Measurements from ENCODE around the gene POLR3E.

Gene POLR3E

DNA sequence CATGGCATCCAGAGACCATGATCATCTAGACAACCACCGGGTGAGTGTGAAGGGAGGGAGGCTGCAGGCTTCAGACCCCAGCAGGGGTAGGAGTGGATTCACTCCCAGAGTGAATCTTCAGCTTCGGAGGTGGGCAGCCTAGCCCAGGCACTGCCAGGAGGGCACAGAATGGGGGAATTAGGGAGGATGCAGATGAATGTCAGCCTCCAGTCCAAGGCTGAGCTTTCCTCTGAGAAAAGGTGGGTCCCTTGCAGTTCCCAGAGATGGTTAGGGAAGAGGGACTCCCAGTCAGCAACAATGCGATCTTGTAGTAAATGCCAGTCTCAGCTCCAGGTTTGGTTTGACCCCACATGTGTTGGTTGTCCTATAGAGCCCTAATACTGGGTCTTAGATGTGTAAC is 36.7 kb upstream of the POLR3E start:
- TF ChIP-seq, protein P1, sequence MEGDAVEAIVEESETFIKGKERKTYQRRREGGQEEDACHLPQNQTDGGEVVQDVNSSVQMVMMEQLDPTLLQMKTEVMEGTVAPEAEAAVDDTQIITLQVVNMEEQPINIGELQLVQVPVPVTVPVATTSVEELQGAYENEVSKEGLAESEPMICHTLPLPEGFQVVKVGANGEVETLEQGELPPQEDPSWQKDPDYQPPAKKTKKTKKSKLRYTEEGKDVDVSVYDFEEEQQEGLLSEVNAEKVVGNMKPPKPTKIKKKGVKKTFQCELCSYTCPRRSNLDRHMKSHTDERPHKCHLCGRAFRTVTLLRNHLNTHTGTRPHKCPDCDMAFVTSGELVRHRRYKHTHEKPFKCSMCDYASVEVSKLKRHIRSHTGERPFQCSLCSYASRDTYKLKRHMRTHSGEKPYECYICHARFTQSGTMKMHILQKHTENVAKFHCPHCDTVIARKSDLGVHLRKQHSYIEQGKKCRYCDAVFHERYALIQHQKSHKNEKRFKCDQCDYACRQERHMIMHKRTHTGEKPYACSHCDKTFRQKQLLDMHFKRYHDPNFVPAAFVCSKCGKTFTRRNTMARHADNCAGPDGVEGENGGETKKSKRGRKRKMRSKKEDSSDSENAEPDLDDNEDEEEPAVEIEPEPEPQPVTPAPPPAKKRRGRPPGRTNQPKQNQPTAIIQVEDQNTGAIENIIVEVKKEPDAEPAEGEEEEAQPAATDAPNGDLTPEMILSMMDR (IDR thresholded peaks at IDR 0.05; ENCODE audit: low read depth, low read length, missing control alignments), result no peak
- DNase-seq (ENCODE audit: low read depth), result no peak

DNA sequence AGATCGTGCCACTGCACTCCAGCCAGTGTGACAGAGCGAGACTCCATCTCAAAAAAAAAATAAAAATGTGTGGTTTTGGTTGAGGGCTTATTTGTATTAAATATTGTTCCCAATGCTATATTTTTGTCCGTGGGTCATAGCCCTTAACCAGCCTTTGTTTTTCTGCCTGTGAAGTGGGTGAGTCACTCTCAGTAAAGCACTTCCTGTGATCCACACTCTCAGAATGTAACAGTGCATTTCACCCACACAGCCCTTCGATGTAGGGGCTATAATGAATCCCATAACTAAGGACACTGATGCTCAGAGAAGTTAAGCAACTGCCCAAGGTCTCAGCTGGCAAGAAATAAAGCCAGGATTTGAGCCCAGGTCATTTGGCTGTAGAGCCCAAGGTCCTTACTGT is 34.7 kb upstream of the POLR3E start:
- no peak overlapping the region for H3K4me3 ChIP-seq (ENCODE audit: low read depth, low read length)
- TF ChIP-seq, protein P1 (IDR thresholded peaks at IDR 0.05; ENCODE audit: low read depth, low read length, missing control alignments), result no peak
- no peak for DNase-seq (ENCODE audit: low read depth)

More for the DNA sequence above, 36.7 kb upstream of the POLR3E start:
- no peak overlapping the region for H3K4me3 ChIP-seq (ENCODE audit: low read depth, low read length)

DNA sequence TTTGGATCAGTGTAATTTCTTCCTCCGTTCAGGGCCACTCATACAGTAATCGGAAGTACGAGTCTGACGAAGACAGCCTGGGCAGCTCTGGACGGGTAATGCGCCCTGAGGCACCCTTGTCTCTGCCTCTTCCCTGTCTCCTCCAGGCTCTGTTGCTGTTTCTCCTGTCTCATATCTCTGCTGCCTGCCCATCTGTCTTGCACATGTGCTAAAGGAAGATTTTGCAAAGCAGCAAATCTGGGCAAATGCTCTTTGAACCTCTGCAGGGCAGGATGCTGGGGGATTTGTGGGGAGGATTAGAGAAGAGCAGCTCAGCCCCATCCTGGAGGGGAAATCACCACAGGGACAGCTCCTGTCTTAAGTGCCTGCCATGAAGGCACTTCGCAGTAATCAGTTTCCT is 32.4 kb upstream of the POLR3E start:
- TF ChIP-seq, protein P1 (IDR thresholded peaks at IDR 0.05; ENCODE audit: low read depth, low read length, missing control alignments), result no peak
- no peak for DNase-seq (ENCODE audit: low read depth)

DNA sequence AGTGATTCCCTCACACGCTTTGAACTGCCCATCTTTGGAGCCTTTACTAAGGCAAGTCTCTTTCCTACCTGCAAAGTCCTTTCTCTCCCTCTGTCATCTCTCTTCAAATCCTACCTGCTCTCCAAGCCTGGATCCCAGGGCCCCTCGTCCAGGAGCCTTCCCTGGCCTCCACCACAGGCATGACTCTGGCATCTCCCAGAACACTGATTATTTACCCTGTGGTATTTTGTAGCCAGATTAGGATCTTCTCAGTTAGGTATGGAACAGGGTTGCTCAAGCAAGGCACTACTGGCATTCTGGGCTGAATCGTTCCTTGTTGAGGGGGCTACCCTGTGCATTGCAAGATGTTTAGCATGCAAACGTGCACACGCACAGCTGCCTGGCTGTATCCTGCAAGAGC is 31.9 kb upstream of the POLR3E start:
- TF ChIP-seq, protein P1 (IDR thresholded peaks at IDR 0.05; ENCODE audit: low read depth, low read length, missing control alignments), result no peak
- H3K4me3 ChIP-seq (ENCODE audit: low read depth, low read length), result no peak overlapping the region
- DNase-seq (ENCODE audit: low read depth), result no peak

More for the DNA sequence above, 32.4 kb upstream of the POLR3E start:
- H3K4me3 ChIP-seq (ENCODE audit: low read depth, low read length), result no peak overlapping the region

DNA sequence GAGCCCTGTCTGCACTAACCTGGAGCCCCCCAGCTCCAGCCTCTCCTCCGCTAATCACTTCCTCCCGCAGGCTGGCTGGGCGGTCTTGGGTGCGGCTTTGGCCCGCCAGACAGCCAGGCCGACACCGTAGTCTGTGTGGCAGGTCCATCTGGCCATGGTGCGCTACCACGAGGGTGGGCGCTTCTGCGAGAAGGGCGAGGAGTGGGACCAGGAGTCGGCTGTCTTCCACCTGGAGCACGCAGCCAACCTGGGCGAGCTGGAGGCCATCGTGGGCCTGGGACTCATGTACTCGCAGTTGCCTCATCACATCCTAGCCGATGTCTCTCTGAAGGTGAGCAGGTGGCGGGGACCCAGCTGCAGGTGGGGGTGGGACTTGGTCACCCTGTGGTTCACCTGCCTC is 30.7 kb upstream of the POLR3E start:
- TF ChIP-seq, protein P1 (IDR thresholded peaks at IDR 0.05; ENCODE audit: low read depth, low read length, missing control alignments), result no peak
- no peak overlapping the region for H3K4me3 ChIP-seq (ENCODE audit: low read depth, low read length)
- DNase-seq (ENCODE audit: low read depth), result no peak

DNA sequence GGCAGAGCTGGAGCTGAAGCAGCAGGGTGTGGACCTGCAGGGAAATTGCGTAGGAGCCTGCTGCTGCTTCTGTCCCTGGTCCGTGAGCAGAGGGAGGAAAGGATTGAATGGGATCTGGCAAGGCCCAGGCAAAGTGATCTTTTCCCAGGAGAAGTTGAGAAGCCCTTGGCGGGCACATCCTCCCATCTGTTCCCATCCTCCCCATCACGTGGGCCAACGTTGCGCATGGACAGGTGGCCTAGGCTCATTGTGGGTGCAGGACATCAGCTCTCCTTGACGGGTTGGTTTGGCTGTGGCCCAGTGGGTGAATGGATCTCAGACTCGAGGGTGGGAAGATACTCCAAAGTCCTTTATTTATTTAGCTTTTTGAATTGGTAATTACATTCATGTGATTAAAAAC is 29.4 kb upstream of the POLR3E start:
- TF ChIP-seq, protein P1 (IDR thresholded peaks at IDR 0.05; ENCODE audit: low read depth, low read length, missing control alignments), result no peak
- DNase-seq (ENCODE audit: low read depth), result no peak
- H3K4me3 ChIP-seq (ENCODE audit: low read depth, low read length), result no peak overlapping the region

DNA sequence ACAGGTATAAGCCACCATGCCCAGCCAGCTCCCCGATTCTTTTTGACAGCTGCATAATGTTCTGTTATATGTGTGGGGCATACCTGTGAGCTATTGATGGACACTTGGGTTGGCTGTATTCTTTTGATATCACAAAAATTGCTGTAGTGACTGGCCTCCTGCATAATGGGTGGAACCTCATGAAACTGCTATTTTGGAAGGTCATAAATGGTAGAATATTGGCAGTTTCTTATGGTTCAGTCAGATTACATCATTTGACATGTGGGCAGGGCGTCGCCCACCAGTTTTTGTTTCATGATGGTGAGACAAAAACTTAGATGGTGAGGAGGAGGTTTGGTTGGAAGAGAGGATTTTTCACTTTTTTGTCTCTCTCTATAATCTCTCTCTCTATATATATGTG is 26.7 kb upstream of the POLR3E start:
- no peak for DNase-seq (ENCODE audit: low read depth)
- no peak overlapping the region for H3K4me3 ChIP-seq (ENCODE audit: low read depth, low read length)
- TF ChIP-seq, protein P1 (IDR thresholded peaks at IDR 0.05; ENCODE audit: low read depth, low read length, missing control alignments), result no peak
